IMR-90 (cell line): ENCODE measurements around the gene C2CD4C. TPM values are rescaled to one million over a fixed set of nuclear protein-coding genes. Genes with fewer than 3 reads are reported as not detected.

Source experiments
- ATAC-seq: fragments of 200-7000 bp; cut with Tn5 transposase; 2 replicates; pipeline ENCODE4 v1.9.1; 2020; ENCODE audit warnings: low read depth, mild to moderate bottlenecking, moderate library complexity
- BruUV-seq: library from RNA; stranded (reverse); fragments of 400-500 nt; replicated peaks from 2 replicates; lab custom pipeline; 2021; lab: Mats Ljungman, UMichigan
- CTCF ChIA-PET: fragments of 300-600 bp; formaldehyde crosslinking; extraction: SDS; loops from one replicate; lab custom pipeline; 2021; ENCODE audit warnings: antibody characterized with exemption; lab: Yijun Ruan, JAX
- POLR2A ChIA-PET: fragments of 300-600 bp; sonication (Branson Sonifier 250); formaldehyde crosslinking; loops from one replicate; lab custom pipeline; 2022; ENCODE audit warnings: antibody characterized with exemption; ENCODE audit not compliant: unreplicated experiment; lab: Charles Lee
- DNase-seq: peaks from one replicate; pipeline ENCODE4 v3.0.0; 2013
- H2AFZ ChIP-seq: replicated peaks from 2 replicates; pipeline ENCODE3; 2013; ENCODE audit warnings: low read length, mild to moderate bottlenecking; ENCODE audit not compliant: poor library complexity
- H2AK5ac ChIP-seq: 2 replicates; pipeline ENCODE4 v1.6.1; 2013; ENCODE audit warnings: low read depth, low read length, inconsistent platforms
- H2AK9ac ChIP-seq: replicated peaks from 2 replicates; pipeline ENCODE3; 2013; ENCODE audit warnings: mild to moderate bottlenecking, low read depth, low read length, moderate library complexity; ENCODE audit not compliant: poor library complexity
- H2BK120ac ChIP-seq: 2 replicates; pipeline ENCODE4 v1.6.1; 2013; ENCODE audit warnings: low read depth, low read length, inconsistent platforms
- H2BK15ac ChIP-seq: 3 replicates; pipeline ENCODE4 v1.6.1; 2013; ENCODE audit warnings: low read depth, low read length, inconsistent platforms
- H2BK20ac ChIP-seq: 2 replicates; pipeline ENCODE4 v1.6.1; 2013; ENCODE audit warnings: low read depth, mild to moderate bottlenecking, inconsistent platforms, low read length, moderate library complexity
- H2BK5ac ChIP-seq: 2 replicates; pipeline ENCODE4 v1.6.1; 2013; ENCODE audit warnings: mild to moderate bottlenecking, low read depth, low read length, inconsistent platforms; ENCODE audit not compliant: poor library complexity, severe bottlenecking
- H3K14ac ChIP-seq: replicated peaks from 2 replicates; pipeline ENCODE4 v1.6.1; 2013; ENCODE audit warnings: low read depth, low read length, inconsistent platforms
- H3K18ac ChIP-seq: 2 replicates; pipeline ENCODE4 v1.6.1; 2013; ENCODE audit warnings: low read depth, low read length, control low read depth
- H3K23ac ChIP-seq: 2 replicates; pipeline ENCODE4 v1.6.1; 2013; ENCODE audit warnings: low read depth, low read length, inconsistent platforms
- H3K27ac ChIP-seq: 2 replicates; pipeline ENCODE4 v1.5.1; 2013; ENCODE audit warnings: mild to moderate bottlenecking, control low read depth, low read length; ENCODE audit not compliant: insufficient read depth
- H3K27me3 ChIP-seq: 2 replicates; pipeline ENCODE4 v1.6.1; 2013; ENCODE audit warnings: low read length; ENCODE audit not compliant: control insufficient read depth, insufficient read depth
- H3K36me3 ChIP-seq: 2 replicates; pipeline ENCODE4 v1.6.1; 2013; ENCODE audit warnings: low read length, mixed read lengths; ENCODE audit not compliant: control insufficient read depth, insufficient read depth
- H3K4ac ChIP-seq: 2 replicates; pipeline ENCODE4 v1.6.1; 2013; ENCODE audit warnings: low read depth, low read length, inconsistent platforms
- H3K4me1 ChIP-seq: 2 replicates; pipeline ENCODE4 v1.6.1; 2013; ENCODE audit warnings: low read length, mixed read lengths; ENCODE audit not compliant: control insufficient read depth, insufficient read depth
- H3K4me2 ChIP-seq: 2 replicates; pipeline ENCODE4 v1.6.1; 2013; ENCODE audit warnings: low read depth, mild to moderate bottlenecking, control low read depth, low read length, moderate library complexity
- H3K4me3 ChIP-seq: 2 replicates; pipeline ENCODE4 v1.5.1; 2013; ENCODE audit warnings: low read depth, mild to moderate bottlenecking, control low read depth, low read length, moderate library complexity; ENCODE audit not compliant: insufficient read depth
- H3K56ac ChIP-seq: 2 replicates; pipeline ENCODE4 v1.6.1; 2013; ENCODE audit warnings: low read length, inconsistent platforms; ENCODE audit not compliant: insufficient read depth; ENCODE audit errors: extremely low read depth
- H3K79me1 ChIP-seq, 2 experiments: 2 replicates each; pipeline ENCODE4 v1.6.1; 2013; ENCODE audit warnings: low read length in 2 of 2, inconsistent platforms in 1 of 2, low read depth in 1 of 2
- H3K9ac ChIP-seq: 2 replicates; pipeline ENCODE4 v1.6.1; 2013; ENCODE audit warnings: low read depth, low read length, control low read depth
- H3K9me1 ChIP-seq: 2 replicates; pipeline ENCODE4 v1.6.1; 2013; ENCODE audit warnings: low read length, inconsistent platforms; ENCODE audit not compliant: insufficient read depth
- H3K9me3 ChIP-seq: 2 replicates; pipeline ENCODE4 v1.6.1; 2013; ENCODE audit warnings: low read length; ENCODE audit not compliant: control insufficient read depth, insufficient read depth
- H4K20me1 ChIP-seq: 2 replicates; pipeline ENCODE4 v1.6.1; 2013; ENCODE audit warnings: low read length, inconsistent platforms; ENCODE audit not compliant: insufficient read depth
- H4K5ac ChIP-seq: 2 replicates; pipeline ENCODE4 v1.6.1; 2013; ENCODE audit warnings: mild to moderate bottlenecking, low read depth, low read length, control low read depth
- H4K8ac ChIP-seq, 2 experiments: 2 replicates each; pipeline ENCODE4 v1.6.1; 2013; ENCODE audit warnings: low read depth in 2 of 2, low read length in 2 of 2, control low read depth in 1 of 2, inconsistent platforms in 1 of 2
- H4K91ac ChIP-seq: 2 replicates; pipeline ENCODE4 v1.6.1; 2013; ENCODE audit warnings: low read depth, low read length, inconsistent platforms; ENCODE audit not compliant: insufficient read depth
- BHLHE40 ChIP-seq: fragments of 150-350 bp; IDR thresholded peaks from 2 replicates; pipeline ENCODE4 v1.6.1; 2016; ENCODE audit warnings: mild to moderate bottlenecking, low read depth, low read length
- CEBPB ChIP-seq: IDR thresholded peaks from 2 replicates; pipeline ENCODE4 v1.6.1; 2012; ENCODE audit warnings: low read depth, low read length, improper control_type of control experiment
- CHD1 ChIP-seq: IDR thresholded peaks from 2 replicates; pipeline ENCODE4 v1.6.1; 2012; ENCODE audit warnings: low read depth, low read length, improper control_type of control experiment
- FOS ChIP-seq: fragments of 150-350 bp; IDR thresholded peaks from 2 replicates; pipeline ENCODE4 v1.6.1; 2016; ENCODE audit warnings: low read depth, low read length
- MAFK ChIP-seq: IDR thresholded peaks from 2 replicates; pipeline ENCODE4 v1.6.1; 2012; ENCODE audit warnings: low read depth, low read length, improper control_type of control experiment
- MAZ ChIP-seq: IDR thresholded peaks from 2 replicates; pipeline ENCODE4 v1.6.1; 2012; ENCODE audit warnings: low read depth, mild to moderate bottlenecking, low read length, improper control_type of control experiment, moderate library complexity, borderline replicate concordance
- MXI1 ChIP-seq: IDR thresholded peaks from 2 replicates; pipeline ENCODE4 v1.6.1; 2012; ENCODE audit warnings: low read depth, mild to moderate bottlenecking, low read length, moderate library complexity, borderline replicate concordance
- NFE2L2 ChIP-seq: fragments of 150-350 bp; IDR thresholded peaks from 2 replicates; pipeline ENCODE4 v1.6.1; 2016; ENCODE audit warnings: low read depth, mild to moderate bottlenecking, low read length
- POLR2A ChIP-seq: IDR thresholded peaks from 2 replicates; pipeline ENCODE4 v1.6.1; 2012; ENCODE audit warnings: mild to moderate bottlenecking, low read depth, low read length
- RAD21 ChIP-seq: IDR thresholded peaks from 2 replicates; pipeline ENCODE4 v1.6.1; 2012; ENCODE audit warnings: low read length, improper control_type of control experiment
- RCOR1 ChIP-seq: IDR thresholded peaks from 2 replicates; pipeline ENCODE4 v1.6.1; 2012; ENCODE audit warnings: mild to moderate bottlenecking, low read length, improper control_type of control experiment; ENCODE audit not compliant: insufficient replicate concordance
- RFX5 ChIP-seq: IDR thresholded peaks from 2 replicates; pipeline ENCODE4 v1.8.0; 2012; ENCODE audit warnings: low read depth, mild to moderate bottlenecking, low read length, moderate library complexity
- SMC3 ChIP-seq: fragments of 150-350 bp; IDR thresholded peaks from 2 replicates; pipeline ENCODE4 v1.6.1; 2016; ENCODE audit warnings: low read depth, mild to moderate bottlenecking, antibody characterized with exemption, low read length, moderate library complexity
- WGBS, 2 experiments: methylation state at CpG; one replicate each; pipeline versions ENCODE4 v1.1.5 to v1.1.7; 2013; ENCODE audit warnings: missing lambda C conversion rate in 2 of 2; ENCODE audit not compliant: insufficient read length in 1 of 2; ENCODE audit errors: extremely low coverage in 2 of 2; 5-methylcytosine and 5-hydroxymethylcytosine counted together
- dilution Hi-C: fragments of 300-500 bp; cut with HindIII; formaldehyde crosslinking; loops from one replicate; pipeline ENCODE4 v1.14.3; 2018; ENCODE audit warnings: low sequenced_read_pairs; ENCODE audit not compliant: unreplicated experiment
- in situ Hi-C: fragments of 300-500 bp; cut with MboI; formaldehyde crosslinking; loops from 3 replicates; pipeline ENCODE4 v1.14.3; 2019; ENCODE audit warnings: low sequenced_read_pairs, inconsistent platforms, mixed read lengths
- intact Hi-C: fragments of 100-400 bp; cut with micrococcal nuclease; formaldehyde crosslinking; loops from 2 replicates; pipeline ENCODE4 v1.10.0; 2022
- polyA plus RNA-seq, 3 experiments: library from polyadenylated mRNA; depleted of rRNA; stranded (reverse); fragments of >200 nt; gene quantifications; 2 replicates each; pipeline ENCODE4 v1.2.3, GENCODE V29; 2012; ENCODE audit warnings: low replicate concordance in 1 of 3
- total RNA-seq: library from RNA; depleted of rRNA; stranded (reverse); fragments of >200 nt; gene quantifications from 2 replicates; pipeline ENCODE4 v1.2.3, GENCODE V29; 2012
- TF ChIP-seq, protein P1 (sequence below): fragments of 150-350 bp; IDR thresholded peaks from 2 replicates; pipeline ENCODE4 v1.6.1; 2016; ENCODE audit warnings: low read depth, mild to moderate bottlenecking, low read length, moderate library complexity, borderline replicate concordance
- TF ChIP-seq, protein P2 (sequence below): fragments of 150-350 bp; IDR thresholded peaks from 2 replicates; pipeline ENCODE4 v1.6.1; 2017; ENCODE audit warnings: mild to moderate bottlenecking, antibody characterized with exemption, low read length, low read depth
- TF ChIP-seq, protein P3 (sequence below): conservative IDR thresholded peaks from 2 replicates; pipeline ENCODE4 v1.5.1; 2012; ENCODE audit warnings: mild to moderate bottlenecking, low read depth, low read length, improper control_type of control experiment

The C2CD4C gene
- total and polyA plus RNA-seq, 2 of the 4 experiments (the other 2 are of a cell fraction), result under 0.01 to 0.07 TPM

DNA sequence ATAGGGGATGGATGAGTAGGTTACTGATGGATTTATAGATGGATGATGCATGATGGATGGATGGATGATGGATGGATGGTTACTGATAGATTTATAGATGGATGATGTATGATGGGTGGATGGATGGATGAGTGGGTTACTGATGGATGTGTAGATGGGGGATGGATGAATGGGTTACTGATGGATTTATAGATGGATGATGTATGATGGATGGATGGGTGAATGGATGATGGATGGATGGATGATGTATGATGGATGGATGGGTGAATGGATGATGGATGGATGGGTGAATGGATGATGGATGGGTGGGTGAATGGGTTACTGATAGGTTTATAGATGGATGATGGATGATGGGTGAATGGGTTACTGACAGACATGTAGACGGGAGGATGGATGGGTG is 6.3 kb upstream of the C2CD4C start:
- dilution Hi-C loops, result no loop called here

More for the DNA sequence above, 6.3 kb upstream of the C2CD4C start:
- TF ChIP-seq RAD21 (no peak), RCOR1 (no peak), BHLHE40 (no peak), RFX5 (no peak), MAFK (no peak), MAZ (no peak), SMC3 (no peak), NFE2L2 (no peak), POLR2A (no peak), MXI1 (no peak), CHD1 (no peak), CEBPB (no peak), FOS (no peak)
- TF ChIP-seq, protein P1, sequence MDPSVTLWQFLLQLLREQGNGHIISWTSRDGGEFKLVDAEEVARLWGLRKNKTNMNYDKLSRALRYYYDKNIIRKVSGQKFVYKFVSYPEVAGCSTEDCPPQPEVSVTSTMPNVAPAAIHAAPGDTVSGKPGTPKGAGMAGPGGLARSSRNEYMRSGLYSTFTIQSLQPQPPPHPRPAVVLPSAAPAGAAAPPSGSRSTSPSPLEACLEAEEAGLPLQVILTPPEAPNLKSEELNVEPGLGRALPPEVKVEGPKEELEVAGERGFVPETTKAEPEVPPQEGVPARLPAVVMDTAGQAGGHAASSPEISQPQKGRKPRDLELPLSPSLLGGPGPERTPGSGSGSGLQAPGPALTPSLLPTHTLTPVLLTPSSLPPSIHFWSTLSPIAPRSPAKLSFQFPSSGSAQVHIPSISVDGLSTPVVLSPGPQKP, result no peak
- TF ChIP-seq, protein P2, sequence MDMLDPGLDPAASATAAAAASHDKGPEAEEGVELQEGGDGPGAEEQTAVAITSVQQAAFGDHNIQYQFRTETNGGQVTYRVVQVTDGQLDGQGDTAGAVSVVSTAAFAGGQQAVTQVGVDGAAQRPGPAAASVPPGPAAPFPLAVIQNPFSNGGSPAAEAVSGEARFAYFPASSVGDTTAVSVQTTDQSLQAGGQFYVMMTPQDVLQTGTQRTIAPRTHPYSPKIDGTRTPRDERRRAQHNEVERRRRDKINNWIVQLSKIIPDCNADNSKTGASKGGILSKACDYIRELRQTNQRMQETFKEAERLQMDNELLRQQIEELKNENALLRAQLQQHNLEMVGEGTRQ, result no peak
- TF ChIP-seq, protein P3, sequence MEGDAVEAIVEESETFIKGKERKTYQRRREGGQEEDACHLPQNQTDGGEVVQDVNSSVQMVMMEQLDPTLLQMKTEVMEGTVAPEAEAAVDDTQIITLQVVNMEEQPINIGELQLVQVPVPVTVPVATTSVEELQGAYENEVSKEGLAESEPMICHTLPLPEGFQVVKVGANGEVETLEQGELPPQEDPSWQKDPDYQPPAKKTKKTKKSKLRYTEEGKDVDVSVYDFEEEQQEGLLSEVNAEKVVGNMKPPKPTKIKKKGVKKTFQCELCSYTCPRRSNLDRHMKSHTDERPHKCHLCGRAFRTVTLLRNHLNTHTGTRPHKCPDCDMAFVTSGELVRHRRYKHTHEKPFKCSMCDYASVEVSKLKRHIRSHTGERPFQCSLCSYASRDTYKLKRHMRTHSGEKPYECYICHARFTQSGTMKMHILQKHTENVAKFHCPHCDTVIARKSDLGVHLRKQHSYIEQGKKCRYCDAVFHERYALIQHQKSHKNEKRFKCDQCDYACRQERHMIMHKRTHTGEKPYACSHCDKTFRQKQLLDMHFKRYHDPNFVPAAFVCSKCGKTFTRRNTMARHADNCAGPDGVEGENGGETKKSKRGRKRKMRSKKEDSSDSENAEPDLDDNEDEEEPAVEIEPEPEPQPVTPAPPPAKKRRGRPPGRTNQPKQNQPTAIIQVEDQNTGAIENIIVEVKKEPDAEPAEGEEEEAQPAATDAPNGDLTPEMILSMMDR, result no peak
- H3K56ac ChIP-seq, result no peak overlapping the region
- no peak for ATAC-seq
- intact Hi-C loops, result no loop called here
- no TSS peak for BruUV-seq
- H3K9ac ChIP-seq, result no peak overlapping the region
- no peak overlapping the region for H3K14ac ChIP-seq
- no peak overlapping the region for H3K23ac ChIP-seq
- no peak overlapping the region for H3K27ac ChIP-seq
- no peaks in the 10 kb centered on the region for H3K4me1 ChIP-seq
- H2AK5ac ChIP-seq, result no peak overlapping the region
- no peak overlapping the region for H3K4me2 ChIP-seq
- no peaks in the 10 kb centered on the region for H3K9me3 ChIP-seq
- in situ Hi-C loops, result no loop called here
- no peak overlapping the region for H4K91ac ChIP-seq
- no peak overlapping the region for H3K4ac ChIP-seq
- H2BK5ac ChIP-seq, result no peak overlapping the region
- H3K27me3 ChIP-seq, result peaks cover 32% of the 10 kb centered on the region
- no peak overlapping the region for H4K8ac ChIP-seq
- no peak overlapping the region for H2AK9ac ChIP-seq
- H2BK20ac ChIP-seq, result no peak overlapping the region
- no CpG with 5 or more reads among the region's 1 CpG for WGBS, 2 experiments
- POLR2A ChIA-PET, result no interaction called here
- no peak overlapping the region for H2AFZ ChIP-seq
- H3K79me1 ChIP-seq, result no peaks in the 10 kb centered on the region
- H3K36me3 ChIP-seq, result no peaks in the 10 kb centered on the region
- no peak overlapping the region for H3K4me3 ChIP-seq
- no peak overlapping the region for H4K5ac ChIP-seq
- CTCF ChIA-PET, result no interaction called here
- H2BK120ac ChIP-seq, result no peak overlapping the region
- H4K20me1 ChIP-seq, result no peaks in the 10 kb centered on the region
- H3K18ac ChIP-seq, result no peak overlapping the region
- no peak for DNase-seq
- no peaks in the 10 kb centered on the region for H3K9me1 ChIP-seq
- no peak overlapping the region for H2BK15ac ChIP-seq
